Endothelial cell of umbilical vein (primary cell): Measurements from ENCODE around the gene KDSR. TPM values are rescaled to one million over a fixed set of nuclear protein-coding genes. Genes with fewer than 3 reads are reported as not detected.

Experiments used
- BruUV-seq: library from RNA; stranded (reverse); fragments of 400-500 nt; replicated peaks from 2 replicates; lab custom pipeline; 2021; lab: Mats Ljungman, UMichigan
- CTCF ChIA-PET: fragments of 300-600, 350-600 bp; sonication (Branson Sonifier 250); formaldehyde crosslinking; loops from one replicate; lab custom pipeline; 2021; ENCODE audit warnings: antibody characterized with exemption, inconsistent platforms; lab: Charles Lee
- POLR2A ChIA-PET: fragments of 300-600, 350-600 bp; sonication (Branson Sonifier 250); formaldehyde crosslinking; loops from one replicate; lab custom pipeline; 2021; ENCODE audit warnings: antibody characterized with exemption, inconsistent platforms; lab: Charles Lee
- DNase-seq: peaks from one replicate; pipeline ENCODE4 v3.0.0-alpha.2; 2011; ENCODE audit warnings: low read depth, low spot score
- FAIRE-seq: peaks from 2 replicates; lab custom pipeline; 2011; peaks lifted over from hg19 to GRCh38; lab: Jason Lieb, UNC
- H2AFZ ChIP-seq: 2 replicates; pipeline ENCODE4 v1.6.0; 2012; ENCODE audit warnings: low read depth, low read length, control low read depth, inconsistent platforms
- H3K27ac ChIP-seq: 2 replicates; pipeline ENCODE4 v1.5.1; 2011; ENCODE audit warnings: low read depth, mild to moderate bottlenecking, control low read depth, low read length, moderate library complexity; ENCODE audit not compliant: insufficient read depth
- H3K27me3 ChIP-seq, 2 experiments: 2 replicates each; pipeline versions ENCODE4 v1.6.0 to v1.6.1; 2011; ENCODE audit warnings: low read length in 2 of 2, mixed read lengths in 1 of 2; ENCODE audit not compliant: control insufficient read depth in 2 of 2, insufficient read depth in 2 of 2
- H3K36me3 ChIP-seq, 2 experiments: 2 replicates in 1 of 2; 3 replicates in 1 of 2; pipeline ENCODE4 v1.5.1; 2011; ENCODE audit warnings: low read length in 2 of 2, mild to moderate bottlenecking in 1 of 2, moderate library complexity in 1 of 2; ENCODE audit not compliant: control insufficient read depth in 2 of 2, insufficient read depth in 2 of 2; ENCODE audit errors: extremely low read depth in 1 of 2
- H3K4me1 ChIP-seq: 3 replicates; pipeline ENCODE4 v1.5.1; 2011; ENCODE audit warnings: mild to moderate bottlenecking, low read length; ENCODE audit not compliant: control insufficient read depth, insufficient read depth; ENCODE audit errors: extremely low read depth
- H3K4me2 ChIP-seq: 2 replicates; pipeline ENCODE4 v1.6.1; 2011; ENCODE audit warnings: low read length, control low read depth, mixed read lengths; ENCODE audit not compliant: insufficient read depth
- H3K4me3 ChIP-seq, 3 experiments: fragments of 200-600 bp in 1 of 3; sonication (generic), shearing (Covaris generic) in 1 of 3; replicated peaks in 1 of 3; 2 replicates each; pipeline ENCODE4 v1.5.1; 2011 to 2016; ENCODE audit warnings: control low read depth in 3 of 3, low read length in 3 of 3, mild to moderate bottlenecking in 2 of 3, inconsistent platforms in 1 of 3, low read depth in 1 of 3, moderate library complexity in 1 of 3; ENCODE audit not compliant: insufficient read depth in 1 of 3
- H3K79me2 ChIP-seq: 2 replicates; pipeline ENCODE4 v1.6.0; 2012; ENCODE audit warnings: low read length, inconsistent platforms; ENCODE audit not compliant: control insufficient read depth, insufficient read depth
- H3K9ac ChIP-seq: replicated peaks from 2 replicates; pipeline ENCODE3; 2011; ENCODE audit warnings: low read length, control low read depth; ENCODE audit not compliant: insufficient read depth; ENCODE audit errors: extremely low read depth
- H3K9me1 ChIP-seq: replicated peaks from 3 replicates; pipeline ENCODE4 v1.6.0; 2011; ENCODE audit warnings: mild to moderate bottlenecking, low read length; ENCODE audit not compliant: control insufficient read depth, insufficient read depth; ENCODE audit errors: extremely low read depth
- H3K9me3 ChIP-seq: replicated peaks from 2 replicates; pipeline ENCODE4 v1.5.1; 2012; ENCODE audit warnings: low read length, inconsistent platforms; ENCODE audit not compliant: control insufficient read depth, insufficient read depth
- H4K20me1 ChIP-seq: replicated peaks from 2 replicates; pipeline ENCODE3; 2011; ENCODE audit warnings: mild to moderate bottlenecking, low read length; ENCODE audit not compliant: control insufficient read depth, insufficient read depth; ENCODE audit errors: extremely low read depth
- EZH2 ChIP-seq: IDR thresholded peaks from 2 replicates; pipeline ENCODE4 v1.6.1; 2012; ENCODE audit warnings: borderline replicate concordance, low read depth, mild to moderate bottlenecking, moderate library complexity, low read length, inconsistent platforms; ENCODE audit not compliant: severe bottlenecking
- FOS ChIP-seq: IDR thresholded peaks from 2 replicates; pipeline ENCODE4 v1.6.1; 2011; ENCODE audit warnings: mild to moderate bottlenecking, low read length, moderate library complexity, borderline replicate concordance; ENCODE audit not compliant: insufficient read depth
- GATA2 ChIP-seq: IDR thresholded peaks from 2 replicates; pipeline ENCODE4 v1.7.0; 2011; ENCODE audit warnings: low read depth, mild to moderate bottlenecking, moderate library complexity, mixed read lengths, low read length; ENCODE audit not compliant: insufficient read length, insufficient read depth
- JUN ChIP-seq: IDR thresholded peaks from 2 replicates; pipeline ENCODE4 v1.6.1; 2011; ENCODE audit warnings: borderline replicate concordance, low read depth; ENCODE audit not compliant: insufficient read length, insufficient read depth
- MYC ChIP-seq: IDR thresholded peaks from one replicate; pipeline ENCODE4 v1.6.1; 2011; ENCODE audit warnings: mild to moderate bottlenecking, low read depth, low read length
- POLR2A ChIP-seq: IDR thresholded peaks from 2 replicates; pipeline ENCODE4 v1.6.1; 2012; ENCODE audit warnings: low read depth, mild to moderate bottlenecking, control low read depth, low read length
- POLR2AphosphoS5 ChIP-seq: IDR thresholded peaks from 2 replicates; pipeline ENCODE4 v1.6.1; 2012; ENCODE audit warnings: low read depth, mild to moderate bottlenecking, control low read depth, low read length, moderate library complexity; ENCODE audit not compliant: insufficient read depth
- dilution Hi-C: fragments of 300-500 bp; cut with MboI; formaldehyde crosslinking; loops from one replicate; pipeline ENCODE4 v1.15.0; 2019; ENCODE audit warnings: low sequenced_read_pairs; ENCODE audit not compliant: extremely low pct_ligation_motif_present
- intact Hi-C: fragments of 100-400 bp; cut with micrococcal nuclease; formaldehyde crosslinking; loops from one replicate; pipeline ENCODE4 v1.10.0; 2022
- polyA plus RNA-seq, 4 experiments: library from polyadenylated mRNA; depleted of rRNA in 3 of 4; stranded (reverse) in 3 of 4; unstranded in 1 of 4; fragments of >200 nt; gene quantifications; 2 replicates each; pipeline versions ENCODE4 v1.2.1 to v1.2.3, GENCODE V29; 2011 to 2012; ENCODE audit warnings: missing spikeins in 1 of 4
- total RNA-seq: library from RNA; stranded (reverse); gene quantifications from 2 replicates; pipeline ENCODE4 v1.2.3, GENCODE V29; 2021
- TF ChIP-seq, protein P1 (sequence below), 2 donors: IDR thresholded peaks; 1 replicate in 1 of 2; 2 replicates in 1 of 2; pipeline ENCODE4 v1.5.1; 2011; ENCODE audit warnings: low read length in 2 of 2, mild to moderate bottlenecking in 2 of 2, moderate library complexity in 2 of 2, control low read depth in 1 of 2, inconsistent platforms in 1 of 2, low read depth in 1 of 2; ENCODE audit not compliant: insufficient read depth in 1 of 2; ENCODE audit errors: extremely low read depth in 1 of 2
- TF ChIP-seq, protein P2 (sequence below): IDR thresholded peaks from 2 replicates; pipeline ENCODE4 v1.6.1; 2011; ENCODE audit not compliant: insufficient read depth, insufficient read length

Gene KDSR
- total and polyA plus RNA-seq, 2 donors (not counting 3 experiments of a cell fraction or from before 2014, with no cell fraction given), result 17.1 to 43.1 TPM

DNA sequence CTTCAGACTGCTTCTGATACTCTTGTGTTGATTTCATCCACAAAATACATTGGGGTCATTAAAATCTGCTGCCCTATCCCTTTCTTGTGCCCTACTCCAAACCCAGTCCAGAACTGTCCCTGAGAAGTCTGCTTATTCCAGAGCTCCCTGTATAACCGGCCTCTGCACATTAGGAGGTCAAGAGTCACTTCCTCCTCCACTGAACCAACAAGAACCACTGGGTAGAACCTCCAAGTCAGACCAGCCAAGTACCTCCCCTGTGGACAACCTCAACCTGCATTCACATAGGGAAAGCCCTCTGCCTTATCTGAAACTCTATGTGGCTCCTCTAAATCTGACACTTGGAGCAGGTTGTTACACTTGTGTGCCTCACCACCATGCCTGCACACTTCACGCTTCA lies 22.1 kb downstream of the KDSR start:
- TF ChIP-seq POLR2A, result no peak
- TF ChIP-seq, protein P1, sequence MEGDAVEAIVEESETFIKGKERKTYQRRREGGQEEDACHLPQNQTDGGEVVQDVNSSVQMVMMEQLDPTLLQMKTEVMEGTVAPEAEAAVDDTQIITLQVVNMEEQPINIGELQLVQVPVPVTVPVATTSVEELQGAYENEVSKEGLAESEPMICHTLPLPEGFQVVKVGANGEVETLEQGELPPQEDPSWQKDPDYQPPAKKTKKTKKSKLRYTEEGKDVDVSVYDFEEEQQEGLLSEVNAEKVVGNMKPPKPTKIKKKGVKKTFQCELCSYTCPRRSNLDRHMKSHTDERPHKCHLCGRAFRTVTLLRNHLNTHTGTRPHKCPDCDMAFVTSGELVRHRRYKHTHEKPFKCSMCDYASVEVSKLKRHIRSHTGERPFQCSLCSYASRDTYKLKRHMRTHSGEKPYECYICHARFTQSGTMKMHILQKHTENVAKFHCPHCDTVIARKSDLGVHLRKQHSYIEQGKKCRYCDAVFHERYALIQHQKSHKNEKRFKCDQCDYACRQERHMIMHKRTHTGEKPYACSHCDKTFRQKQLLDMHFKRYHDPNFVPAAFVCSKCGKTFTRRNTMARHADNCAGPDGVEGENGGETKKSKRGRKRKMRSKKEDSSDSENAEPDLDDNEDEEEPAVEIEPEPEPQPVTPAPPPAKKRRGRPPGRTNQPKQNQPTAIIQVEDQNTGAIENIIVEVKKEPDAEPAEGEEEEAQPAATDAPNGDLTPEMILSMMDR (IDR thresholded peaks at IDR 0.05; ENCODE audit: extremely low read depth in 1 of 2, insufficient read depth in 1 of 2, low read depth in 1 of 2, low read length in 2 of 2), result no peak
- no peak for TF ChIP-seq JUN
- TF ChIP-seq GATA2, result no peak
- TF ChIP-seq, protein P2, sequence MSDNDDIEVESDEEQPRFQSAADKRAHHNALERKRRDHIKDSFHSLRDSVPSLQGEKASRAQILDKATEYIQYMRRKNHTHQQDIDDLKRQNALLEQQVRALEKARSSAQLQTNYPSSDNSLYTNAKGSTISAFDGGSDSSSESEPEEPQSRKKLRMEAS, result no peak
- TF ChIP-seq EZH2, result no peak
- TF ChIP-seq MYC, result no peak
- TF ChIP-seq POLR2AphosphoS5, result no peak
- no peak for TF ChIP-seq FOS
- Histone ChIP-seq H3K9me1 (no peaks in the 10 kb centered on the region), H3K4me1 (no peaks in the 10 kb centered on the region), H3K79me2 (no peaks in the 10 kb centered on the region), H3K36me3 (peaks cover 14 to 26% of the 10 kb centered on the region in 2 experiments), H3K9ac (no peak overlapping the region), H2AFZ (no peak overlapping the region), H4K20me1 (no peaks in the 10 kb centered on the region), H3K4me2 (no peak overlapping the region), H3K9me3 (no peaks in the 10 kb centered on the region), H3K27me3 (no peaks in the 10 kb centered on the region), H3K4me3 (no peak overlapping the region), H3K27ac (no peak overlapping the region)
- ChIA-PET CTCF (no interaction called here), POLR2A (no interaction called here)
- no peak for FAIRE-seq
- BruUV-seq, result no TSS peak
- DNase-seq, result no peak
- dilution Hi-C loops, result no loop called here
- intact Hi-C loops, result loop anchor here (5.0 kb wide), 1 partner anchor 77 kb away; the partner anchor contains the start of gene VPS4B
